GM08714 (cell line): ENCODE data around the gene C9orf50.
A peak's percentile ranks its signal among the peaks of the same experiment; 100 is the strongest.

Experiments used
- H3K4me3 ChIP-seq: fragments of 200-500 bp; sonication (Bioruptor generic); 2 replicates; pipeline ENCODE4 v1.5.1; 2014; ENCODE audit warnings: mild to moderate bottlenecking, low read length, inconsistent platforms
- ZNF274 ChIP-seq: IDR thresholded peaks from 2 replicates; pipeline ENCODE4 v1.6.1; 2012; ENCODE audit warnings: mild to moderate bottlenecking, low read depth, low read length

Gene C9orf50

DNA sequence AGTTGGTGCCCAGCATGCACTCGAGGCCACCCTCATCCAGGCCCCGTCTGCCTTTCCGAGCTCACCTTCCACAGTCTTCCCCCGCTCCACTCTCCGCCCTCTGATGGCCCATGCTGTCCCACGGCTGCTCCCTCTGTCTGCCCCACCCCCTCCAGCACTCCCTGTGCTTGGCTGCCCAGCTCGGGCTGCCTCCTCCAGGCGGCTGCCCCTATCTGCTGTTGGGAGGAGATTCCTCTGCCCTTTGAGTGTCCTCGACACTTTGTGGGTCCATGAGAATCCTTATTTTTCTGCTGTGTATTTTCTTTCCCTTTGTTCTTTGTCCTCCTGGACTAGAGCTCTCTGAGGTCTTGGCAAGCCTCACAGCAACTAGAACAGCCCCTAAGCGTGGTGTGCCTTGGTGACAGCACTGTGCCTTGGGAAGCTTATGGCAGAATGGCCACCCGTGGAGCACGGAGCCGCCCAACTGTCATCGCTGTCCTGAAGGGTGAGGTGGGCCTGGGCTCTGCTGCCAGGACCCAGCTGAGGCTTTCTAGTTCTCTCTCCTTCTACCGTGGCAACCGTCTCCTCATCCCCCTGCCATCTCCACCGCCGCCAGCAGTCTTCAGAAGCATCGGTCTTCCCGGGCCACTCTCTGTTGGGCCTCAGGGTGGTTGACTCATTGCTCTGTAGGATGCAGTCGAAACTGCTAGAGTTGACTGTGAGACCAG is 10.2 kb upstream of the C9orf50 start:
- TF ChIP-seq ZNF274 = no peak
- no peak overlapping the region for H3K4me3 ChIP-seq

DNA sequence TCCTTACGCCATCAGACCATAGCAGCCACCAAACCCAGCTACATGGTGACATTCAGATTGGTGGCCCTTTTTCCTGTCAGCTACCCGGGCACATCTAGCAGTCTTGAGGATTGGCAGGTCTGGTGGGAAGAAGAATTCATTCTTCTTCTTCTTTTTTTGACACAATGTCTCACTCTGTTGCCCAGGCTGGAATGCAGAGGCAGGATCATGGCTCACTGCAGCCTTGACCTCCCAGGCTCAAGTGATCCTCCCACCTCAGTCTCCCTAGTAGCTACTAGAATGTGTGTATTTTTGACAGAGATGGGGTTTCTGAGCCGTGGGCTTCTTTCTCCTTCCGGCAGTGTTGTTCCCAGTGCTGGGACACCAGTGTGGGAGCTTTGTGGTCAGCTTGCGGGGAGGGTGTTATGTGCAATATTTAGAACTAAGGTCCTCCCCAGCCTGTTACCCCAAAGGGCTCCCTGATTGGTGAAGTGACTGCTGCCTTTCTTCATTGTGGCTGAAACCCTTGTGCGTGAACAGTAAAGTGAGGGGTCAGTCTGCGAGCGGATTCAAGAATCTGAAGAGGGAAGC is 8.4 kb upstream of the C9orf50 start:
- H3K4me3 ChIP-seq = no peak overlapping the region
- no peak for TF ChIP-seq ZNF274

DNA sequence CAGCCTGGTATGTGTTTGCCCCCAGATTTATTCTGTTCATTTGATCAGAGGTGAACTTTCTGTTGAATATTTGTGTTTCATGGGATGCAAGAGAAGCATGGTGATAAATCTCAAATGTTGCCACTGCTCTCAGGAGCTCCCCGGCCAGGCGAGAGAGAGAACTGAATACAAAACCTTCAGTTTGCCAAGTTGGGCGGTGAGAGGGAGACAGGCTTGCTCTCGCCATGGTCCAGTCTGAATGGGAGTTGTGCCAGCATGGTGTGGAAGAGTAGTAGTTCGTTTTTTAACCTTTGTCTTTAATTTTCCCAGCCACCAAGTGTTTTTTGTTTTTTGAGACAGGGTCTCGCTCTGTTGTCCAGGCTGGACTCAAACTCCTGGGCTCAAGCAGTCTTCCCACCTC is 7.8 kb upstream of the C9orf50 start:
- H3K4me3 ChIP-seq = no peak overlapping the region
- TF ChIP-seq ZNF274 = no peak

DNA sequence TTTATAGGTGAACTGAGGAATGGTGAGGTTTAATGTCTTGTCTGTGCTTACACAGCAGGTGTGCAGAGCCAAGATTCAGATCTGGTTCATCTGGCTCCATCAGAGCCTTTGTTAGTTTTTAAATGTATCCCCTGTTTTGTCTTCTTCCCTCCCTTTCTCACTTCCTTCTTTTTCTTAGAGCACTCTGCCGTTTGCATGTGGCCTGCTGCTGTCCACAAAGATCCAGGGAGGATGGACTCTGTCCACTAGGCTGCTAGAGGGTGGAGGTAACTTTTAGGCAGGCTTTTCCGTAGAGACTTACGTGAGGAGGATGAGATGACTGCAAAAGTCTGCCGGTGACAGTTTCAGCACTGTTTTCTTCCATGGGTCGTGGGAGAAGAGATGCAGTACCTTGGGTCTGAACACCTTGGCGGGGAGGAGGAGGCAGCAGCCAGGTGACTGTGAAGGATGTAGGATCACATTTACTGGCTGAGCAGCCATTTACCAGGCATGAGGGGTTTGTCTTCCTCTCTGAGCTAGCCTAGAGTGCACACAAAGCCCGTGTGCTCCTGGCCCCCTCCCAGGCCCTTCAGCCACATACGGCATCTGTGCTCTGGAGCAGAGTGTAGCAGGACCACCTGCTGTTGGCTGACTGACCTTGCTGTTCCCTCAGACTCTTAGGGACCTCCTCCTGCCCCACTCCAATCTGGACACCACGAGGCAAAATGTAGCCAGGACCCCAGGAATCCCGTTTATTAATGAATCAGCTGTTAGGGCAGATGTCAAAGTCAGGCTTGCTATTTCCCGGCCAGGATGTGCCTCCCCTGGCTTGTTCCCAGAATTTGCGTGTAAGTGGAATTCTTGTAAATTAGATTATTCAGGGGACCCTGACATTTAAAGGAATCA is 6.9 kb upstream of the C9orf50 start:
- peak overlapping the region; percentile 69 for H3K4me3 ChIP-seq
- TF ChIP-seq ZNF274 = no peak

DNA sequence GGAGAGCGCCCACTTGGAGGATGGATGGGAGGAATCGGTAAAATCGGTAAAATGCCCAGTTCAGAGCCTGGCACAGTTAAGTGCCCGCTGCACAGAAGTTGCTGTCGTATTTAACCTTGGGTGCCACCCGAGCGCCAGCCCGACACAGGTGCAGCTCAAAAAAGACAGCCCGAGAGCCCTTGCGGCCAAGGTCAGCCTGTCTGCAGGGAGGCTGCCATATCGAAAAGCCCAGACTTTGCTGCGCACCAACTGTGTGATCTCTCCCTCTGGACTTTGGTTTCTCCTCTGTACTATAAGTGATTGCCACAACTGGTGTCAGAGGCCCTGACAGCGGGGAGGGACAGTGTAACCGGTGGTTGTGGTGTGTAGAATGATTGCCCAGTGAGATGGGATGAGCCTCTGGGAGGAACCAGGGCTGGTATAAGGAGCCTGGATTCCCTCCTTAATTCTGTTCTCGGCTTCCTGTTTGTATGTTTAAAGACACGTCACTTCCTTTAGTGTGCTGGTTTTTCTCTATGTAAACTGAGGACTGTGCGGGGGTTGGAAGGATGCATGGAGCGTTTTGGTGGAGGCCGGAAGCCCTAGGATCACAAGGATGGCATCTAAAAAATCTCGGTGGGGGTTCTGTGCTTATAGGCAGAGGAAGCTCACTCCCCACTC is 5.9 kb upstream of the C9orf50 start:
- peak overlapping the region; percentile 69 for H3K4me3 ChIP-seq
- TF ChIP-seq ZNF274 = no peak

DNA sequence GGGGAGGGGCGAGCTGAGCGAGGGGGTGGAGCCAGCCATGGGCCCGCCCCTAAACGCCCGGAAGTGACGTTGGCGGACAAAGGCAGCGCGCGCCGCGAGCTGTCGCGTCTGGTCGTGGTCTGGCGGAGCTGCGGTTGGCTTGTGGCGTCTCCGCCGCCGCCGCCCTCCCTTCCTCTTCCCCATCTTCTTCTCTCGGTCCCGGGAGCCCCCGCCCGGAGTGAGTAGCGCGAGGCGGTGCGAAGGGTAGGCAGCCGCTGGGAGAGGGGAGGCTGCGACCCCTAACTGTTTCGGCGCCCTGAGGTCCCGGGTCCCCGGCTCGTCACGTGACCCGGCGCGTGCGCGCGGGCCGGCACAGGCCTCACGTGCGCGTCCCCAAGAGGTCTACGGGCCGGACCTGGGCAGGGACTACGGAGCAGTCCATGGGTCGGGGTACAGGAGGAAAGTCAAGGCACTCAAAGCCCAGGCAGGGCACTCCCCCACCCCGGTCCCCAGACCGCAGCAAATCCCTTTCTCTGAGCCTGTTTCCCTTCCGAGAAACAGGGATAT is 5.3 kb upstream of the C9orf50 start, which contains the start of gene NTMT1:
Gene NTMT1, plus strand, starts transcription at position 85 of the 546 bp plus-strand sequence. CDS start 6,541 bp downstream, outside the sequence.
- H3K4me3 ChIP-seq = peak within 1 kb of the TSS; percentile 69
- TF ChIP-seq ZNF274 = no peak

DNA sequence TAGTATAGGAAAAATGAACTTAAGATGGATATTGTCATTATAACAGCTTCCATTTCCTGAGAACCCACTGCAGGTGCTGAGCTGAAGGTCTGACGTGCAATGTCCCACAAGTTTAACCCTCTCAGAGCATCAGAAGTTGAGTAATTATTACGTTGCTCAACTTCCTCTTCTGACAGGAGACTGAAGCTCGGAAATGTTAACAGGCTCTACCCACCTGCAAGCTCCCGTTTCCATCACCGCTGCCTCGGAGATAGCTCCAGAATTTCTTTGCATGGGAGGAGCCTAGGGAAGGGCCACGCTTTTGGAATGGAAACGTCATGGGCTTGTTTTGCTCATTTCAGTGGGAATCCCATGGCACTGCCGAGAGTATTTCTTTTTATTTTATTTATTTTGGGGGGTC is 4.0 kb upstream of the C9orf50 start:
- TF ChIP-seq ZNF274 = no peak
- H3K4me3 ChIP-seq = peak overlapping the region; percentile 69; the same call in 1 of the 2 replicates

DNA sequence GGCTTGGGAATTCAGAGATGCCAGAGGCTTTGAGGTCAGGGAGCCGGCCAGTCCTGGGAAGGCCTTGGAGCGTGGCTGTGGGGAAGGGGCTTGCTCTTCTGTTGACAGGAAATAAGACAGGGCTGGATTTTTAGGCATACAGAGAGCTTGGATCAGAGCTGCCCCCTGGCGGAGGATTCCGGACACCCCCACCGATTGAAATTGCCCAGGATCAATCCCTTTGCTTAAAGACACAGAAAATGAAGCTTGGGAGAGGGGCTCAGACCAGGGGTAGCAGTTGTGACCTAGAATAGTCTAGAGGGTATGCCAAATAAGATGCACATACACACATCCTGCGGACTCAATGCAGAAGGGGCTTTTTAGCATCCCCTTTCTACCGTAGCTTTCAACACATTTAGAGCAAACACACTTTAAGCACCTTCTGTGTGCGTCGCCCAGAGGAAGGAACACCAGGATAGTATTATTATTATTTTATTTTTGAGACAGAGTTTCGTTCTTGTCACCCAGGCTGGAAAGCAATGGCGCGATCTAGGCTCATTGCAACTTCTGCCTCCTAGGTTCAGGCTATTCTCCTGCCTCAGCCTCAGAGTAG is 3.4 kb upstream of the C9orf50 start:
- H3K4me3 ChIP-seq = no peak overlapping the region
- TF ChIP-seq ZNF274 = no peak

DNA sequence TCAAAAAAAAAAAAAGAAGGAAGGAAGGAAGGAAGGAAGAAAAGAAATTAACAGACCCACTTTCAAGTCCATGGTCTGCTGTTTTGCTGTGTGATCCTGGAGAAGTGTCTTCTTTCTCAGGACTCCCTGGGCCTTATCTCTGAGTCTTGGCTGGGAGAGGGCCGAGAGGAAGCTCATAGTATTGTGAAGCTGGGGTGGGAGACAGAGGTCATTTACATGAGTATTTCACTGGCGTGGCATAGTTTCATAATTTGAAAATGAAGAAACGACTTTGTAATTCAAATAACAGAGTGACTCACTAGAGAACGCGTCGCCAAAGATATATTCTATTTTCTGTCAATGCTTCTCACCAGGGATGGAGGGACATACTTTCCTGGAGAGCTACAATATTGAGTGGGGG is 2.4 kb upstream of the C9orf50 start:
- TF ChIP-seq ZNF274 = no peak
- H3K4me3 ChIP-seq = no peak overlapping the region

DNA sequence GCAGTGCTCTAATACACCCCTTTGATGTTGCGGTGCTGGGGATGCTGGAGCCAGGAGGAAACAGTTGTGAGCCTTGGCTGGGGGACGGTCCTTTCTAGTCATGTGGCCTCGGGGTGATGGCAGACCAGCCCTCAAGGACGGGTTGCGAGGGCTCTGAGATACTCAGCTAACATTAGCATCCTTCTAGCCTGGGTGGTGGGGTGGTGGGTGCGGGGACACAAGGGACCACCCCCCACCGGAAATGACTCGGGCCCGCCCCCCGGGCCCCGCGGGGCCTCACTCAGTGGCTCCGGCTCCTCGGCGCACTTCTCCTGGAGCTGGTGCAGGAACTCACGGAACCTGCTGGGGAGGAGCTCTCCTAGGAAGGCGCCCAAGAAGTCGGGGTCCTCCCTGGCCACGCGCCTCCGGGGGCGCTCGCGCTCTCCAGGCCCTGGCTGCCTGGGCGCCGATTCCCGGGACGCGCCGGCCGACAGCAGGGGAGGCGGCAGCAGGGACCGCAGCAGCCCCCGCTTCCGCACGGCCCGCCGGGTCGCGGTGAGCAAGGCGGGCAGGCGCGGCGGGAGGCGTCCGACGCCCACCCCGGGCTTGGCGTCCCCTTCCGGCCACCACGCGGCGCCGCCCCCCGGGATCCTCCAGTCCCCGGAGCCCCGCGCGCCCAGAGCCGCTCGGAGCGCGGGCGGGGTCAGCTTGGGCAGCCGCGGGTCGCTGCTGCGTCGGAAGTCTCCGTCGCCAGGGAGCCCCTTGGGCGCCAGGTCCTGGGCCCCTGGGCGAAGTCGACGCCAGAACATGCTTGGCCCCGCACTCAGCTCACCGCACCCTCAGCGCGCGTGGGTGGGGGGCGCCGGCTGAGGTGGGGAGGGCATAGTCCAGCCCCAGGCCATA is 873 bp downstream of the C9orf50 start:
- TF ChIP-seq ZNF274 = no peak
- H3K4me3 ChIP-seq = peak overlapping the region; percentile 10; the same call in 1 of the 2 replicates

DNA sequence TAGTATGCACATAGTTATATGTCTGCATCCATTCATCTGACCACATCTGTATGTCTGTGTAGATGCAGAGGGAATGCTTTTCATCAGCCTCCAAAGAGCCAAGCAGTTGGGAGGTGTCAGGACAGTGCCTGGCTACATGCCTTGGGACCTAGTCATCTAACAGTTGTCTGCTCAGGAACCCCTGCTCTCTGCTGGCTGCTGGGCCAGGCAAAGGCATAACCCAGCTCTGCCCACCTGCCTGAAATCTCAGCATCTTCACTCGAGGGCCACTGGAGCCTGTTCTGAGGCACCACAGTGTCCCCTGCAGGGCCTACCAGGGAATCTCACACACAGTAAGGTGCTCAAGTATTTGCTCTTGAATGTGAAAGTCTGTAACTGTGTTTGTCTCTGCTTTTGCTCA is 3.7 kb downstream of the C9orf50 start:
- no peak for TF ChIP-seq ZNF274
- H3K4me3 ChIP-seq = no peak overlapping the region

DNA sequence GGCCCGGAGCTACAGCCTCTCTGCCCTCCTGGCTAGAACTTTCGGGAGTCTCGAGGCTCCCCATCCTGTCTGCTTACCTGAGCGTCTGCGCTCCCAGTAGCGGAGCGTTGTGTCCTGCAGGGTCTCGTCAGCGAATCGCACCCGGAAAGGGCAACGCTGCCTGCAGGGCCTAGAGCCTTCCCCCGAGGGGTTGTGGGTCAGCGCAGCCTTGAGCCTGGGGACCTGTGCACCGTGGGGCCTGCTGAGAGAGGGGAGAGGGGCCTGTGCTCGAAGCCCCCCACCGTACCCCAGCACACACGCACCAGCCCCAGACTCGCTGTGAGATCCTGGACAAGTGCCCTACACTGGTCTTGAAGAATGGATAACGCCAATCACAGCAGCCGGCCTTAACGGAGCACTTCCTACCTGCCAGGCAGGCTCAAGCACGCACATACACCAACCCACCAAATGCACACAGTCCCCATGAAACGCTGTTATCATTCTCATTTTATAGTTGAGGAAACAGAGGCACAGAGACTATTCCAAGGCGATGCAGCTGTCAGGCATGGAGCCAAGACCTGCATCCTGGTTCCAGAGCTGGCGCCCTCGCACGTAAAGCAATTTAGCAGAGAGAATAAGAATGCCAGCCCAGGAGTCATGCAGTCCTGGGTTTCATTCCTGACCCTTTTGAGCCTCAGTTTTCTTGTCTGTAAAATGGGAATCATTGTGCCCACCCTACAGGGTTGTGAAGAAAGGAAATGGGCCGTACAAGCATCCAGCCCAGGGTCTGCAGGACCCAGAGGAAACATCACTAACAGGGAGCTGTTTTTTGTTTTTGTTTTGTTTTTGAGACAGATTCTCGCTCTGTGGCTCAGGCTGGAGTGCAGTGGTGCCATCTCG is 5.3 kb downstream of the C9orf50 start:
- no peak overlapping the region for H3K4me3 ChIP-seq
- TF ChIP-seq ZNF274 = no peak
